Retinal pigment epithelial cell (primary cell): ENCODE measurements around the gene DACH1.

ENCODE experiments used
- DNase-seq: peaks from one replicate; pipeline ENCODE4 v3.0.0-alpha.2; 2010; ENCODE audit warnings: low read depth
- H3K4me3 ChIP-seq: 2 replicates; pipeline ENCODE4 v1.5.1; 2011; ENCODE audit warnings: mild to moderate bottlenecking, low read length, control low read depth, moderate library complexity
- CTCF ChIP-seq: conservative IDR thresholded peaks from 2 replicates; pipeline ENCODE4 v1.5.1; 2011; ENCODE audit warnings: low read depth, low read length, control low read depth, inconsistent platforms

Gene DACH1

DNA sequence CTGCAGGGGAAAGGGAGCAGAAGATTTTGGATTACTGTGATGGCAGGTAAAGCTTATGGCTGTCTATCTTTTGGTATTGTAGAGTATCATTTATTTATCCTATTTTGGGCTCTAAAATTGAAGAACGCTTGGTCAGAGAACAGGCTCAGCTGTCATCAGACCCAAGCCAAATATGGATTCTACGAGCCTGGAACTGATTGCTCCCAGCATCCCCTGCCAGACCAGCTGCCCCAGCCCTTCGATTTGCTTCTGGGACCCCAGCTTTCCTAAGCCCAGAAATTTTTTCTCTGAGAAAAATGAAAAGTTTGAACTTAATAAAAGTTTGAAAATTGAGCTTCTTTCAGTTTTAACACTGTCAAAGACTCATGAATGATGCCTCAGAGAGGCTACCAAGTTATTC, 472.8 kb downstream of the DACH1 start:
- DNase-seq: no peak
- no peak for TF ChIP-seq CTCF
- H3K4me3 ChIP-seq: no peak overlapping the region
